ENCODE results near the gene FAHD2A.
"Not testable (repeated sequence)": the region's sequence is repeated elsewhere in the genome, so short reads cannot be mapped to it uniquely, and the experiment has no call there.

The FAHD2A gene

DNA sequence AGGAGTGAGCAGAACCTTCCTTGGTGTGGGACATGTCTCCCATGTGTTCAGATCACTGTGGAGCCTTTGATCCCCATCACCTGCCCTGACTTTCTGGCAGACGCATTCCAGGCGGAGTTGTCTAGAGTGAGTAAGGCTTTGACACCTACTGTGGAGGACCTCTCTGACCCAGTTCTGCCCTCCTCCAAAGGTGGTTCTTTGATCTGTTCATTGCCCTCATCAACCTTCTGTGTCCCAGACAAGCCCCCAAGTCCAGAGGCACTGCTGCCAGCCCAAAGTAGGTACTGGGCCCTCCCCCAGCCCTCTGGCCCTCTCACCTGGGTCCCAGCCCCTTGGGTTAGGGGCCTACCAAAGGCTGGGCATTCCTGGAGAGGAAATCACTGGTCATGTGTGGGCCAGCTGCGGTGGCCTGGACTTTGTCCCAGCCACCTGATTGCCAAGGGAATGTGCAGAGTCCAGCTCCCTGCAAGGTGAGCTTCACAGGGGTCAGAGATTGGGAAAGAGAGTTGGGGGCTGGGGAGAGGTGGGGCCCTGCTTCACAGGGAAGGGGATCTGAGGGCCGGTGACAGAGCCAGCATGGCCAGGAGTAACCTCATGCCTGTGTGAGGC lies 12.1 kb upstream of the FAHD2A start:
- DNase-seq (ENCODE audit: low read depth in 2 of 2) = no peak

DNA sequence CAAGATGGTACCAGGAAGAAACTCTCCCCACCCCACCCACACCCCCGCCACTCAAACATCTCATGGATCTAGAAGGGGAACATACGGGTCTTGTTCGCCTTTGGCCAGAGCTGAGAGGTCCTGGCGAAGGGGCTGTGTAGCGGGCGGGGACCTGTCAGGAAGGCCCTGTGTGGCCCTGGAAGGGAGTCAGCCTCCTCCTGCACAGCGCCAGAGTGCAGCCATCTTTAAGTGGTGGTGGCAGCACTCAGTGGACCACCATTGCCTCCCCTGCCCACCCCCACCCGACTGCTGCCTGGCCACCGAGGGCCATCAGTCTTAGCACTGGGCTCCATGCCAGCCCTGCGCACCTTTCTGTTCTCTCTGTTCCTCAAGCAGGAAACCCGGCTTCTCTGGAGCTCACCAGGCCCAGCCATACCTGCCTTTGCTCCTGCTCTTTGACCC lies 11.6 kb upstream of the FAHD2A start:
- DNase-seq (ENCODE audit: low read depth in 2 of 2) = no peak

GRCh38 chr2:95391641-95392310 lies 10.7 kb upstream of the FAHD2A start:
- no peak for DNase-seq (ENCODE audit: low read depth in 2 of 2)

GRCh38 chr2:95392320-95392719 lies 10.2 kb upstream of the FAHD2A start:
- no peak for DNase-seq (ENCODE audit: low read depth in 2 of 2)

GRCh38 chr2:95392730-95393455 lies 9.6 kb upstream of the FAHD2A start:
- no peak for DNase-seq (ENCODE audit: low read depth in 2 of 2)

DNA sequence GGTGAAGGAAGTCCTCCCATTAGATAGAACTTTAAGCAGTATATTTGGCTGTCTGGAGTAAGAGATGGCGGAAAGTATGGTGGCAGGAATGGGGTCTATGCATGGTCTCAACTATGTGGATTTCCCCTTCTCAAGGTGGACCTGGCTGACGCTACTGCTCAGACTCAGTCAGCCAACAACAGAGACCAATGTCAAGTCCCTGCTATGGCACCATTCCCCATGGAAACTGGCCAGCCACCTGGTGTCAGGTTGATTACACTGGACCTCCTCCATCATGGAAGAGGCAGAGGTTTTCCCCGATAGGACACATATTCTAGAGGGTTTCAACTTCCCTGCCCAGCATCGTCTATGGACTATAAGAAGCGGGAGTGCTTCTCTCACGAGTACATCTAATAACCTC lies 8.6 kb upstream of the FAHD2A start:
- DNase-seq (ENCODE audit: low read depth in 2 of 2) = no peak

DNA sequence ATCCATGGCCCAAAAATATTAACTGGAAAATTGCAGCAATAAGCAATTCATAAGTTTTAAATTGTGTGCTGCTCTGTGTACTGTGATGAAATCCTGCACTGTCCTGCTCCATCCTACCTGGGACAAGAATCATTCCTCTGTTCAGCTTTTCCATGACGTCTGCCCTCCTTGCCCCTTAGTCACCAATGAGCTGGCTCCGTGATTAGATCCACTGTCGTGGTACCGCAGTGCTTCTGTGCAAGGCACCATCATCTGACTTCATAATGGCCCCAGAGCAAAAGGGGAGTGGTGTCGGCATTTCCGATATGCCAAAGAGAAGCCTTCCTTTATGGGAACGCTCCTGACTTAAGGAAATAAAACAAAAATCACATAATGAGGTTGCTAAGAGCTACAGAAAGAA lies 3.4 kb upstream of the FAHD2A start:
- DNase-seq (ENCODE audit: low read depth in 2 of 2) = no peak

GRCh38 chr2:95401480-95401879 lies 1.0 kb upstream of the FAHD2A start:
- DNase-seq (ENCODE audit: low read depth in 2 of 2) = no peak

DNA sequence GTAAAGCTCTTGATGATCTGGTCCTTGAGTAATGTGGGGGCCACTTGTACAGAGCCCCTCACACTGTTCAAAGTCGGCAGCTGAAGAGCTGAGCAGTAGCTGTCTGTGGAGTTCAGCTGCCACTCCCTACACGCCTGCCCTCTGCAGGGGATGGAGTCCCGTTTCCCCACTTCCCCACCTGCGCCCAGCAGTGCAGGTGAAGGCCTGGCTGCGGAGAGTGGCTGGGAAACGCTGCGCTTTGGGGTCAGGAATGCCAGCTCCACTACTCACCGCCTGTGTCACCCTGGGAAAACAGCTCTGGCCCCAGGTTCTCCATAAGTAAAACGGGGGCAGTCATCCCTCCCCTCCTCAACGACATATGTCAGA lies 521 bp upstream of the FAHD2A start:
- DNase-seq (ENCODE audit: low read depth in 2 of 2) = not testable (repeated sequence)

DNA sequence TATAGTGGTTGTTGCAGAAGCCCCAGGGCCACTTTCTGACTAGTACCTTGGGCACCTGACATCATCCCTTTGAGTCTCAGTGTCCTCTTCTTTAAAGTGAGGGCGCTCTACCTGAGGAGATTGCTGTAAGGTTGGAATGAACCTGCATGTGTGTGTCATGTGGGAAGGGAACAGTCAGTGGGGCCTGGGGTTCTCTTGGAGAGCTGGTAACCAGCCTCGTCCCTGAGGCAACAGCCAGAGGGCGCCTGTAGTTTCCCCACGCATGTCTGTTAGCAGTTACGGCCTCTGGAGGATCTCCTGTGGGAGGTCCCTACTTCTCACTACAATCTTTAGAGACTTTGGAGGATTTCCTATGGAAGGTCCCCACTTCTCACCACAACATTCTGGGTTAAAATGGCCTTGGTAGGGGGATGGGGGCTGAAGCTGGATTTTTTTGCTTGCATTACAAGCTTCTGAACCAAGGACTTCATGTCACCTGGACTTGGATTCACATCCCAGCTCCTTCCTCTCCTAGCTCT lies 755 bp downstream of the FAHD2A start:
- peak in 1 of 2 donors; percentile 20 for DNase-seq (ENCODE audit: low read depth in 2 of 2)

DNA sequence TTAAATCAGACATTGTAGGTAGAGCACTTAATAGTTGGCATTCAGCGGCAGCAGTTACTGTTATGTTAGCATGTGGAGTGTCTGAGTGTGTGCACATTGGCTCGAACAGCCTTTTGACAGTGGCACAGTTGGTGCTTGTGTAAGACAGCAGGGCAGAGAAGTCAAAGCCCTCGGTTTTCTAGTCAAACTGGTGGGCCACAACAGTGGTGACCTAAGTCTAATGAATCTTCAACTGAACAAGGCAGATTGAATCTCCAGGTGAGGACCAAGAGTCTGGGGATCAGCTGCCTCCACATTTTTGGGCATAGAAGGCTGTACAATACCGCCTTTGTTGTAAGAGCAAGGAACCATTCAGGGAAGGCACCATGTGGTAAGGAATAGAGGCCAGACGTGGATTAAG lies 1.3 kb downstream of the FAHD2A start:
- not testable (repeated sequence) for DNase-seq (ENCODE audit: low read depth in 2 of 2)

GRCh38 chr2:95404676-95405075 lies 2.2 kb downstream of the FAHD2A start:
- DNase-seq (ENCODE audit: low read depth in 2 of 2) = not testable (repeated sequence)

- DNase-seq (ENCODE audit: low read depth in 2 of 2) = not testable (repeated sequence)
These were observed 8.7 kb downstream of the FAHD2A start for GRCh38 chr2:95411239-95411638.

DNA sequence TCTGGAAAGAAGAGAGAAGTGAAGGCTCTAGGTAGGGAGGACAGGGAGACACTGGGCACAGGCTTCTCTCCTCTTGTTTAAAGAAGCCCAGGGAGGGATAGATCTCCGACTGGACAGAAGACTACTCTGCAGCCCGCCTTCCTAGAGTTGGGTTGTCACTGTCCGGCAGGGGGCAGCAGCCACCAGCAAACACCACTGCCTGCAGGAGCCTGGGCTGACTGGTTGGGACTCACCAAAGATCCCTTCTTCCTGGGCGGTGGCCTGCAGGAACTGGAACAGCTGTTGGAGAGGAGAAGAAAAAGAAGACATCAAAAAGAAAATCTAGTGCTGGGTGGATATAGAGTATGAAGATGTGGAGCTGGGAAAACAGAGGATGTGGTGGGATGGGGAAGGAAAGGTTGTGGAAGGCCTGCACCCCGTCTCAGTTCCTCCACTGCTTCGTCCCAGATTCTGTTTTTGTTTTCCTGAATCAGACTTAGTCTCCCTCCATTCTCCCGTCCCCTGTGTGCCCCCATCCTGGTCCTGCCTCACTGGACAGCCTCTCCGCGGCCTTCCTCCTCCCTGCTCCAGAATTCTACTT lies 11.6 kb downstream of the FAHD2A start:
- peak; percentile 61 to 69 for DNase-seq (ENCODE audit: low read depth in 2 of 2)

DNA sequence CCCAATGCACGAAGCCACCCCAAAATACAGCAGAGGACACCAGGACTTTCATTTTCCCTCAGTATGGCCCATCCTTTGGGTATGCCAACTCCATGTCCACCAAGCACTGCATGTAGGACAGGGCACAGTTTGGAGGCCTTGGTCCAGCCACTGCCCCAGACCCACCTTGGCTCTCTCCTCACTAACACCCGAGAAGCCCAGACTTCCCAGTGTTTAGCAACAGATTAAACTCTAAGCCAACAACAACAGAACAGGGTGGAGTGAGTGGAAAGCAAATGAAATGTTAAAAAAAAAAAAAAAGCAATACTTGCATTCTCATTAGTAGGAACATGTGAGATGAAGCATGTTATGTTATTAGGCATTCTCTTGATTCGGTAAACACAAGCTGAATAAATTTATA lies 12.6 kb downstream of the FAHD2A start:
- not testable (repeated sequence) for DNase-seq (ENCODE audit: low read depth in 2 of 2)

GRCh38 chr2:95415561-95415960 lies 13.1 kb downstream of the FAHD2A start:
- DNase-seq (ENCODE audit: low read depth in 2 of 2) = not testable (repeated sequence)

- DNase-seq (ENCODE audit: low read depth in 2 of 2) = not testable (repeated sequence)
These were observed 24.8 kb downstream of the FAHD2A start for GRCh38 chr2:95427196-95427867.

DNA sequence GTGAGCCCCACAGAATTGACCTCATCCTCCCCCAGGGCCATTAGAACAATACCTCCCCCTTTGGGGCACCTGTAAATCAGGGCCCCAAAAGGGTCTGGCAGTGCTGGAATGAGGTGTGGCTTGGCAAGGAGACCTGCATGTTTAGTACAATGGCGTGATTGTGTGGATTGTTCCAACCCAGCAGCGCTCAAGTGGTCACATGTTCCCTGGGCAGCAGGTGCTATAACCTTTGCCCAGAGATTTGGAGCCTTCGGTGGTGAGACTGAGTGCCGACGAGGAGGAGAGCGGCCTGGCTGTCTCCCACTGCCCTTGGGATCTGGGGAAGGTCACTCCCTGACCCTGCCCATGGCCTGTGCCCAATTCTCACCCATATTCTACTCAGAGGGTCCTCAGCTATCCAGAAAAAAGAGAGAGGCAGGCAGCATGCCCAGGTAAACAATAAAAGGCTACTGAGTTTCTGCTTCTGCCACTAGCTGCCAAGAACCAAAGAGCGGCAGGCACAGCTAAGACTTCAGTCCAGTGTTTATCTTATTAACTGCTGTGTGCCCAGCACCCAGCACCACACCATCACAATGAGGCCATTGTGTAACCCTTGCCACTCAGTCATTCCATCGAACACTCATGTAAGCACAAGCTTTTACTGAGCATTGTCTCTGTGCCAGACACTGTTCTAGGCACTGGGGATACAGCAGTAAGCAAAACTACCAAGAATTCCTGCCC lies 27.4 kb downstream of the FAHD2A start:
- not testable (repeated sequence) for DNase-seq (ENCODE audit: low read depth in 2 of 2)

DNA sequence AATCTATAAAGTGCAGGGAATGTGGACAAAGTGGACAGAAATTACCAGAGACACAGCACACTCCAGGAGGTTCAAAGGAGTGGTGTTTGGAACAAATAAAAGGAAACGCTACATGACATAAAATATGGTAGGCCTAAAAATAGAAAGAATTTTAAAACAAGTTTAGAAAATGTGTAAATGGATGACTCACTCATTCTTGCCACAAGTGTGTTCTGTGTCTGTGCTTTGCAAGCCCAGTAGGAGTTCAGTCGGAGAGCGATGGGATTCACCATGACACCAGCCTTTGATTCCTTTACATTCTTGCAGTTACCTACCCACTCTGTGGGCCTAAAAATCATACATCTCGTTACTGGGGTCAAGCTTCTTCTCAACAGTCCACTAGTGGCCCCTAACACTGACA lies 30.9 kb downstream of the FAHD2A start:
- not testable (repeated sequence) for DNase-seq (ENCODE audit: low read depth in 2 of 2)

GRCh38 chr2:95433973-95434372 lies 31.5 kb downstream of the FAHD2A start:
- DNase-seq (ENCODE audit: low read depth in 2 of 2) = not testable (repeated sequence)

DNA sequence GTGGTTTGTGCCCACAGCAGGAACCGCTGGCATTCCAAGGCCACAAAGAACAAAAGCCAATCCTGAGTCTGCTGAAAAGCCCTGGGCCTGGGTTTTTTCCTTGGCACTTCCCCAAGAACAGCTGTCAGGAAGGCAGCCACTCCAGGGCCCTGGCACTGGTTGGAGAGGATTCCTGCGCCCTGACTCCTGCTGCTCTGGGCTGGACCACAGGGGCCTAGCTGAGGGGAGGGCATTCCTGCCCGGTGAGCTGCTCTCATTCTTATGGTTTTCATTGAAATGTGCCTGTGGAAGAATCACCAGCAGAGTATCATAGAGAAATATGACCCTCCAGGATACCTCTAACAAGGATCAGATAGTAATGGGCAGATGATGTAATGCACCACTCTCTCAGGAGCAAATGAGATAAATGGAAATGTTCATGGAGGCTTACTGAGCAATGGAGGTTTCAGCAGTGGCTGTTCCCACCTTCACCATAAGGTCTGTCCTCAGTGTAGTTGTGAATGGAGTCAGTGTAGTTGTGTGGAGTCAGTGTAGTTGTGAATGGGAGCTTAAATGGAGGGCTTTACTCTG lies 32.1 kb downstream of the FAHD2A start:
- not testable (repeated sequence) for DNase-seq (ENCODE audit: low read depth in 2 of 2)

All from stimulated activated CD4-positive, alpha-beta T cell treated with anti-CD3 and anti-CD28 coated beads, Interleukin-4, amount 100 ng/mL, for 48 hours (primary cell).